ENCODE results near the gene DNAJB4. TPM values are rescaled to one million over a fixed set of nuclear protein-coding genes. Genes with fewer than 3 reads are reported as not detected.
"Not testable (repeated sequence)": the region's sequence is repeated elsewhere in the genome, so short reads cannot be mapped to it uniquely, and the experiment has no call there.

Gene DNAJB4
- total and polyA plus RNA-seq, 2 experiments from 2014 or later = 12.4 to 12.9 TPM

DNA sequence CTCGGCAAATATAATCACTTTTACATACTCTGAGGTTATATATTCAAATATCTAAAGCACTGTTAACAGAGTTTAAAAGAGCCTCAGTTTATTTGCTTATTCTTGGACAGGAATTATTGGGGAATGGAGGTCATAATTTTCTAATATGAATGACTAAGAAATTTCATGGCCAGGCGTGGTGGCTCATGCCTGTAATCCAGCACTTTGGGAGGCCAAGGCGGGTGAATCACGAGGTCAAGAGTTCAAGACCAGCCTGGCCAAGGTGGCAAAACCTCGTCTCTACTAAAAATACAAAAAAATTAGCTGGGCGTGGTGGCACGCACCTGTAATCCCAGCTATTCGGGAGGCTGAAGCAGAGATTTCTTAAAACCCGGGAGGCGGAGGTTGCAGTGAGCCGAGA, 4.2 kb upstream of the DNAJB4 start:
- H4K20me1 ChIP-seq (replicated peaks; ENCODE audit: insufficient read depth); H3K4me3 ChIP-seq; DNase-seq (ENCODE audit: low spot score); H3K36me3 Mint-ChIP-seq (ENCODE audit: low read depth); H3K27ac Mint-ChIP-seq; H3K27me3 ChIP-seq (ENCODE audit: insufficient read depth); H2AFZ ChIP-seq; H3K27ac ChIP-seq (ENCODE audit: low read depth); H3K79me2 ChIP-seq (replicated peaks; ENCODE audit: insufficient read depth); H3F3A ChIP-seq (replicated peaks; ENCODE audit: low read depth); H3K27me3 Mint-ChIP-seq (ENCODE audit: insufficient read depth, low read depth, poor library complexity); H3K9me2 ChIP-seq (ENCODE audit: insufficient read depth); H3K9me3 Mint-ChIP-seq; H3K4me2 ChIP-seq; H3K36me3 ChIP-seq (ENCODE audit: insufficient read depth); H3K4me3 Mint-ChIP-seq; ATAC-seq: not testable (repeated sequence)
- peaks cover 19% of the 10 kb centered on the region for H3K4me1 ChIP-seq (ENCODE audit: insufficient read depth)
- H3K4me1 Mint-ChIP-seq = peaks cover 19% of the 10 kb centered on the region

GRCh38 chr1:78003070-78003746, 1.5 kb upstream of the DNAJB4 start:
- Histone ChIP-seq H3K27ac (ENCODE audit: low read depth) (peak overlapping the region; percentile 4), H3K36me3 (ENCODE audit: insufficient read depth) (no peaks in the 10 kb centered on the region), H3K4me1 (ENCODE audit: insufficient read depth) (peaks cover 22% of the 10 kb centered on the region), H3F3A (replicated peaks; ENCODE audit: low read depth) (no peaks in the 10 kb centered on the region), H2AFZ (no peak overlapping the region), H3K9me2 (ENCODE audit: insufficient read depth) (no peaks in the 10 kb centered on the region), H4K20me1 (replicated peaks; ENCODE audit: insufficient read depth) (no peaks in the 10 kb centered on the region), H3K4me2 (peak overlapping the region; percentile 55), H3K27me3 (ENCODE audit: insufficient read depth) (no peaks in the 10 kb centered on the region), H3K4me3 (no peak overlapping the region), H3K79me2 (replicated peaks; ENCODE audit: insufficient read depth) (no peaks in the 10 kb centered on the region)
- Mint-ChIP-seq H3K9me3 (peaks cover 2% of the 10 kb centered on the region; the same call in 1 of the 3 replicates), H3K4me3 (no peak overlapping the region), H3K27ac (peak overlapping the region; percentile 86), H3K27me3 (ENCODE audit: insufficient read depth, low read depth, poor library complexity) (peaks cover 5% of the 10 kb centered on the region), H3K4me1 (peaks cover 22% of the 10 kb centered on the region), H3K36me3 (ENCODE audit: low read depth) (no peaks in the 10 kb centered on the region; the same call in 2 of the 3 replicates)
- ATAC-seq (no peak), DNase-seq (ENCODE audit: low spot score) (no peak)
- TF ChIP-seq EZH2phosphoT487 (IDR thresholded peaks at IDR 0.05; ENCODE audit: unreplicated experiment) = no peak
- TF ChIP-seq, protein P1, sequence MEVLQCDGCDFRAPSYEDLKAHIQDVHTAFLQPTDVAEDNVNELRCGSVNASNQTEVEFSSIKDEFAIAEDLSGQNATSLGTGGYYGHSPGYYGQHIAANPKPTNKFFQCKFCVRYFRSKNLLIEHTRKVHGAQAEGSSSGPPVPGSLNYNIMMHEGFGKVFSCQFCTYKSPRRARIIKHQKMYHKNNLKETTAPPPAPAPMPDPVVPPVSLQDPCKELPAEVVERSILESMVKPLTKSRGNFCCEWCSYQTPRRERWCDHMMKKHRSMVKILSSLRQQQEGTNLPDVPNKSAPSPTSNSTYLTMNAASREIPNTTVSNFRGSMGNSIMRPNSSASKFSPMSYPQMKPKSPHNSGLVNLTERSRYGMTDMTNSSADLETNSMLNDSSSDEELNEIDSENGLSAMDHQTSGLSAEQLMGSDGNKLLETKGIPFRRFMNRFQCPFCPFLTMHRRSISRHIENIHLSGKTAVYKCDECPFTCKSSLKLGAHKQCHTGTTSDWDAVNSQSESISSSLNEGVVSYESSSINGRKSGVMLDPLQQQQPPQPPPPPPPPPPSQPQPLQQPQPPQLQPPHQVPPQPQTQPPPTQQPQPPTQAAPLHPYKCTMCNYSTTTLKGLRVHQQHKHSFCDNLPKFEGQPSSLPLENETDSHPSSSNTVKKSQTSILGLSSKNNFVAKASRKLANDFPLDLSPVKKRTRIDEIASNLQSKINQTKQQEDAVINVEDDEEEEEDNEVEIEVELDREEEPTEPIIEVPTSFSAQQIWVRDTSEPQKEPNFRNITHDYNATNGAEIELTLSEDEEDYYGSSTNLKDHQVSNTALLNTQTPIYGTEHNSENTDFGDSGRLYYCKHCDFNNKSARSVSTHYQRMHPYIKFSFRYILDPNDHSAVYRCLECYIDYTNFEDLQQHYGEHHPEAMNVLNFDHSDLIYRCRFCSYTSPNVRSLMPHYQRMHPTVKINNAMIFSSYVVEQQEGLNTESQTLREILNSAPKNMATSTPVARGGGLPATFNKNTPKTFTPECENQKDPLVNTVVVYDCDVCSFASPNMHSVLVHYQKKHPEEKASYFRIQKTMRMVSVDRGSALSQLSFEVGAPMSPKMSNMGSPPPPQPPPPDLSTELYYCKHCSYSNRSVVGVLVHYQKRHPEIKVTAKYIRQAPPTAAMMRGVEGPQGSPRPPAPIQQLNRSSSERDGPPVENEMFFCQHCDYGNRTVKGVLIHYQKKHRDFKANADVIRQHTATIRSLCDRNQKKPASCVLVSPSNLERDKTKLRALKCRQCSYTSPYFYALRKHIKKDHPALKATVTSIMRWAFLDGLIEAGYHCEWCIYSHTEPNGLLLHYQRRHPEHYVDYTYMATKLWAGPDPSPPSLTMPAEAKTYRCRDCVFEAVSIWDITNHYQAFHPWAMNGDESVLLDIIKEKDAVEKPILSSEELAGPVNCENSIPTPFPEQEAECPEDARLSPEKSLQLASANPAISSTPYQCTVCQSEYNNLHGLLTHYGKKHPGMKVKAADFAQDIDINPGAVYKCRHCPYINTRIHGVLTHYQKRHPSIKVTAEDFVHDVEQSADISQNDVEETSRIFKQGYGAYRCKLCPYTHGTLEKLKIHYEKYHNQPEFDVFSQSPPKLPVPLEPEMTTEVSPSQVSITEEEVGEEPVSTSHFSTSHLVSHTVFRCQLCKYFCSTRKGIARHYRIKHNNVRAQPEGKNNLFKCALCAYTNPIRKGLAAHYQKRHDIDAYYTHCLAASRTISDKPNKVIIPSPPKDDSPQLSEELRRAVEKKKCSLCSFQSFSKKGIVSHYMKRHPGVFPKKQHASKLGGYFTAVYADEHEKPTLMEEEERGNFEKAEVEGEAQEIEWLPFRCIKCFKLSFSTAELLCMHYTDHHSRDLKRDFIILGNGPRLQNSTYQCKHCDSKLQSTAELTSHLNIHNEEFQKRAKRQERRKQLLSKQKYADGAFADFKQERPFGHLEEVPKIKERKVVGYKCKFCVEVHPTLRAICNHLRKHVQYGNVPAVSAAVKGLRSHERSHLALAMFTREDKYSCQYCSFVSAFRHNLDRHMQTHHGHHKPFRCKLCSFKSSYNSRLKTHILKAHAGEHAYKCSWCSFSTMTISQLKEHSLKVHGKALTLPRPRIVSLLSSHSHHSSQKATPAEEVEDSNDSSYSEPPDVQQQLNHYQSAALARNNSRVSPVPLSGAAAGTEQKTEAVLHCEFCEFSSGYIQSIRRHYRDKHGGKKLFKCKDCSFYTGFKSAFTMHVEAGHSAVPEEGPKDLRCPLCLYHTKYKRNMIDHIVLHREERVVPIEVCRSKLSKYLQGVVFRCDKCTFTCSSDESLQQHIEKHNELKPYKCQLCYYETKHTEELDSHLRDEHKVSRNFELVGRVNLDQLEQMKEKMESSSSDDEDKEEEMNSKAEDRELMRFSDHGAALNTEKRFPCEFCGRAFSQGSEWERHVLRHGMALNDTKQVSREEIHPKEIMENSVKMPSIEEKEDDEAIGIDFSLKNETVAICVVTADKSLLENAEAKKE (CRISPR knock-in tag; IDR thresholded peaks at IDR 0.05) = no peak
- TF ChIP-seq ETS1 (IDR thresholded peaks at IDR 0.05) = no peak

Measured in GM23338 (cell line).